Stimulated activated CD8-positive, alpha-beta memory T cell treated with anti-CD3 and anti-CD28 coated beads, Interleukin-4, amount 100 ng/mL, for 1 hour (primary cell): Measurements from ENCODE around the gene DAND5.
"Not testable (repeated sequence)": the region's sequence is repeated elsewhere in the genome, so short reads cannot be mapped to it uniquely, and the experiment has no call there.

Experiments
- DNase-seq, 2 donors: peaks; one replicate each; pipeline ENCODE4 v3.0.0-alpha.2; 2020; ENCODE audit warnings: low read depth in 2 of 2, low spot score in 1 of 2

DAND5 gene

DNA sequence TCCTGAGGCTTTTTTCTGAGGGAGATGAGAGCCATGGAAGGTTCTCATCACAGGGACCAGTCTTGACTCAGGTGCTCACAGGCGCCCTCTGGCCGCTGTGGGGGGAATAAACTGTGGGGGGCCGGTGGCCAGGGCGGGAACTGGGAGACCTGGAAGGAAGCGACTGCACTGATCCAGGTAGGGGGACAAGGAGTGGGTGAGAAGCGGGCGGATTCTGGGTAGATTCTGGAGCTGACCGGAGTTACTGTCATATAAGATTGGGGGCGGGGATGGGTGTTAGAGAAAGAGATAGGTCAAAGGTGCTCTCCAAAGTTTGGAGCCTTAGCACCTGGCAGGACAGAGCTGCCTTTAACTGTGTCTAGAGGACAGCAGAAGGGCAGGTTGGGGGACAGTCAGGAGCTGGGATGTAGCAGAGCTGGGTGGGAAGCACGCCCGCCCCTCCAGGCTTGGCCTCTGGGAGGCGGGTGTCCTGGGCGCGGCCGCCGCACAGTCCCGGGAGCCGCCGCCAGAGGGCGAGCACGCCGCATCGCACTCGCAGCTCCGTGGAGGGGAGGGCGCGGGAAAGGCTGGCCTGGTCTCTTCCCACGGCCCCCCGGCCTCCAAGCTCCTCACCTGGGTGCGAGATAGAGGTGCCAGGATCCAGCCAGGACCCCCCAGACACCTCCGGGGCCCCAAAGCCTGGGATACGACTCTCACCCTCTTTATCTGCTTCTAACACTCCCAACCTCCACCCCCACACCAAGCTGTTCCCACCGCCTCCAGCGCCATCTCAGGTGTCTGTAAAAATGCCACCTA lies 4.2 kb upstream of the DAND5 start:
- peak; percentile 54 to 59 for DNase-seq

DNA sequence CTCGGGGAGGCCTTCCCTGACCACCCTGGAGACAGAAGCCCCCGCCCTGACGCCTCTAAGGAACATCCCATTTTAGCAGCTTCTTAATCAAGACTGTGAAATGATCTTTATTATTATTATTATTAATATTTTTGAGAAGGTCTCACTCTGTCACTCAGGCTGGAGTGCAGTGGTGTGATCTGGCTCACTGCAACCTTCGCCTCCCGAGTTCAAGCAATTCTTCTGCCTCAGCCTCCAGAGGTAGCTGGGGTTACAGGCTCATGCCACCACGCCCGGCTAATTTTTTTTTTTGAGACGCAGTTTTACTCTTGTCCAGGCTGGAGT lies 3.6 kb upstream of the DAND5 start:
- no peak for DNase-seq

DNA sequence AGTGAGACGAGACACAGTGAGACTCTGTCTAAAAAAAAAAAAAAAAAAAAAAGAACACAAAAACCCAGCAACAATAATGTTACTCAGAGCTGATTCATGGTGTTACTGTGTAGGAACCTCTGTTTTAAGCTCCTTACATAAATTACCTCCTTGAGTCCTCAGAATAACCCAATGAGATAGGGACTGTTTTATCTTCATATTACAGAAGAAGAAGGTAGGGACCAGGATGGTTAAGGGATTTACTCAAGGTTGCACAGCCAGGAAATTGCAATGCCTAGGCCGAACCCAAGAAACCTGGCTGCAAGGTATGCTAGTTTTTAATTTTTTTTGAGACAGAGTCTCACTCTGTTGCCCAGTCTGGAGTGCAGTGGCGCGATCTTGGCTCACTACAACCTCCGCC lies 1.5 kb upstream of the DAND5 start:
- DNase-seq, result no peak

DNA sequence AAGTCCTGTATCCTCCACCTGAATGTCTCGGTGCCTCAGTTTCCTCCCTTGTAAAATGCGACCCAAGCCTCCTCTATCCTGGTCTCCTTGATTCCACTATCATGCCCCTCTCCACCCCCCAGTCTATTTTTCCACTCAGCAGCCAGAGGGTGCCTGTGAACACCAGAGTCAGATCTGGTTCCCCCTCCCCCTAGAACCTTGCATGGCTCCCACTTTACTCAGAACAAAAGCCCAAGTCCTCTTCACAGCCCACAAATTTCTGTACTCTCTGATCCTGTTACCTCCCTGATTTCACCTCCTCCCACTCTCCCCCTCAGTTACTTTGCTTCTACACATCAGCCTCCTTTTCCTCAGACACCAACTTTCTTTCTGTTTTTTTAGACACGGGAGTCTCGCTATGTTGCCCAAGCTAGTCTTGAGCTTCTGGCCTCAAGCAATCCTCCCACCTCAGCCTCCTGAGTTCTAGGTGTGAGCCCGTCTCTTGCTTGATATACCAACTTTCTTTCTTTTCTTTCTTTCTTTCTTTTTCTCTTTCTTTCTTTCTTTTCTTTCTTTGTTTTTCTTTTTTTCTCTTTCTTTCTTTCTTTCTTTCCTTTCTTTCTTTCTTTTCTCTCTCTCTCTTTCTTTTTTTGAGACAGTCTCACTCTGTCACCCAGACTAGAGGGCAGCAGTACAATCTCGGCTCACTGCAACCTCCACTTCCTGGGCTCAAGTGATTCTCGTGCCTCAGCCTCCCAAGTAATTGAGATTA lies 869 bp downstream of the DAND5 start:
- DNase-seq, result no peak

DNA sequence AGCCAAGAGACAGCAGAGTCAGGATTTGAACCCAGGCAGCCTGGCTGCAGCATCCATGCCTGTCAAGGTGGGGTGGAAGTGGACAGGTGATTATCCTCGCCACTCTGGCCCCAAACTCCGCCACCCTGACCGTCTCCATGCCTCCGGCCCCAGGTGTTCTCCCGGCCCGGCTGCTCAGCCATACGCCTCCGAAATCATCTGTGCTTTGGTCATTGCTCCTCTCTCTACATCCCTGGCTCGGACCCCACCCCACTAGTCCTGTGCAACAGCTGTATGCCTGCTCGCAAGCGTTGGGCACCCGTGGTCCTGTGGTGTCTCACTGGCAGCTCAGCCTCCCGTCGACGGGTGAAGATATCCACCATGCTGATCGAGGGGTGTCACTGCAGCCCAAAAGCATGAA lies 3.9 kb downstream of the DAND5 start:
- no peak for DNase-seq

DNA sequence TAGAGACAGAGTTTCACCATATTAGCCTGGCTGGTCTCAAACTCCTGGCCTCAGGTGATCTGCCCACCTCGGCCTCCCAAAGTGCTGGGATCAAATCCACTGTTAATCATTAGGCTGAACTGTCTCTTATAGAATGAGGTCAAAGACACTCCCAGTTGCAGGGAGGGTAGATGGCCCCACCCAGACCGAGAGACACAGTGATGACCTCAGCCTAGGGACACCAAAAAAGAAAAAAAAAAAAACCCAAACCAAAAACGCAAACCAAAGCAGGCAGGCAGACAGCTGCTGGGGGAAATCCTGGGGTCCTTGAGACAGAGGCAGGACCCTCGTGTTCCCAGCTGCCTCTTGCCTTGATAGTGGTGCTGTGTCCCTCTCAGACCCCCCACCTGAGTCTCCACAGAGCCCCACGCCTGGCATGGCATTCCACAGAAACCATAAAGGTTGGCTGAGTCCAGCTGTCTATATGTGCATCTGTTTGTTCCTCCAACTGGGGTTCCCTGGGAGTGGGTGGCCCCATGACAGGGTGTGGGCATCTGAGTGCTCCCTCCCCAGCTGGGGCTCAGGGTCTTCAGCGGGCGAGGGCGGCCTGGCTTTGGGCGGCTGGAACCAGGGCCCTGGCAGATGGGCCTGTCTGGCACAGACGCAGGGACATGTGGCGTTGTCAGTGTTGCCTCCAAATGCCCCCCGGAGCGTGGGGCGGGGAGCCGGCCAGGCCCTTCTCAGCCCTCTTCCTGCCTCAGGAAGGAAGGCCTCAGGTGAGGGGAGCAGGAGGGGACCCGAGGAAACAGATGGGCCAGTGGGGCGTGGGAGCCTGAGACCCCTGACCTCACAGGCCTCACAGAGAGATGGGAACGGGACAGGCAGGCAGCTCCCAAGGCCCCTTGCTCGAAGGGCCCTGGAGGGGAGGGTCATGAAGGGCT lies 5.2 kb downstream of the DAND5 start:
- DNase-seq, result no peak

DNA sequence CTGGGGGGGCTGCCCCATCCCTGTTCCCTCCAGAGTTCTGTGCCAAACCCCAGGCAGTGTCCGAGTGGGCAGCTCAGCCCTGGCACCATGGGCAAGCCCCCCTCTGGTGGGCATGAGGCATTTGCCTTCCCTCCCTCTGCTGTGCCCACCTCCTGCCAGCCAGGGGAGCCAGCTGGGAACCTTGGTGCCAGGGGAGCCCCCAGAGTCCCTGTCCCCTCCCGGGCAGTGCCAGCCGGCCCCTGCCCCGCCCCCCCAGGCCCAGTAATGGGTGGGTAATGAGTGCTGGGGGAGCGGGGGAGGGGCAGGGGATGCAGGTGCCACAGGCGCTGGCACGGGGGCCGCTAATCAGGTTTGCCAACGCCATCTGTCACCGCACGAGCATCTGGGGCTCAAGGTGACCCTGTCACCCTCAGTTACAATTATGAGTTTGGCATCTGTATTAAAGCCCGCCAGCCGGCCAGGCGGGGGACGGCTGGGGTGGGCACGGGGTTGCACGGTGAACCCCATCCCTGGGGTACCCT lies 5.9 kb downstream of the DAND5 start:
- no peak for DNase-seq

DNA sequence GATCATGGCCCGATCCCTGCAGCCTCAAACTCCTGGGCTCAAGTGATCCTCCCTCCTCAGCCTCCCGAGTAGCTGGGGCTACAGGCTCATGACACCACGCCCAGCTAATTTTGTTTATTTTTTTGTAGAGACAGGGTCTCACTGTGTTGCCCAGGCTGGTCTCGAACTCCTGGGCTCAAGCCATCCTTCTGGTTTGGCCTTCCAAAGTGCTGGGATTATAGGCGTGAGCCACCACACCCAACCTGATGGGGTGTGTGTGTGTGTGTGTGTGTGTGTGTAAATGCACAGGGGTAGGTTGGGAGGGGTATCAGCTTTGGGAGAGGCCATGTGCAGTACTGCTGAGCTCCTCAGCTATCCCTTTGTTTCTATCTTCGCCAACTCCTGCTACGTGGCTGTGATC lies 6.7 kb downstream of the DAND5 start:
- not testable (repeated sequence) for DNase-seq

DNA sequence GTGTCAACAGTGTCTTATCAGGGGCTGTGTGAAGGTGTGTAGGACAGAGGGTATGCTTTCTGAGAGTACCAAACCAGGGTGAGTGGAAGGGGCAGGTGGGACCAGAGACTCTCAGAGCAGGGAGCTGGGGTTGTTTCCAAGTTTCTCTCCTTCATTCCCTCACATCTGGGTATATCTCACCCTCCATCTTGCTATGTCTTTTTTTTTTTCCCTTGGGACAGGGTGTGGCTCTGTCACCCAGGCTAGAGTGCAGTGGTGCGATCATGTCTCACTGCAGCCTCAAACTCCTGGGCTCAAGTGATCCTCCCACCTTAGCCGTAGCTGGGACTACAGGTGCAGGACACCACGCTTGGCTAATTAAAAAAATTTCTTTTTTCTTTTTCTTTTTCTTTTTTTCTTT lies 10.6 kb downstream of the DAND5 start:
- no peak for DNase-seq

DNA sequence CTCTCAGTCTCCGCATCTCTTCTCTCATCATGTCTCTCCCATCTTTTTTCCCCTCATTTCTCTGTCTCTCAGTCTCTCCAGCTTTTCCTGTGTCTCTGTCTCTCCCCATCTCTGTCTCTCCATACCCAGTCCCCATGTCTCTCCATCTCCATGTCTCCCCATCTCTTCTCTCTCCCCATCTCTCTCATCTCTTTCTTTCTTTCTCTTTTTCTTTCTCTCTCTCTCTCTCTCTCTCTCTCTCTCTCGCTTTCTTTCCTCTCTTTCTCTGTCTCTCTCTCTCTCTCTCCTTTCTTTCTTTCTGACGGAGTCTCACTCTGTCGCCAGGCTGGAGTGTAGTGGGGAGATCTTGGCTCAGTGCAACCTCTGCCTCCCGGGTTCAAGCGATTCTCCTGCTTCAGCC lies 13.3 kb downstream of the DAND5 start:
- no peak for DNase-seq

DNA sequence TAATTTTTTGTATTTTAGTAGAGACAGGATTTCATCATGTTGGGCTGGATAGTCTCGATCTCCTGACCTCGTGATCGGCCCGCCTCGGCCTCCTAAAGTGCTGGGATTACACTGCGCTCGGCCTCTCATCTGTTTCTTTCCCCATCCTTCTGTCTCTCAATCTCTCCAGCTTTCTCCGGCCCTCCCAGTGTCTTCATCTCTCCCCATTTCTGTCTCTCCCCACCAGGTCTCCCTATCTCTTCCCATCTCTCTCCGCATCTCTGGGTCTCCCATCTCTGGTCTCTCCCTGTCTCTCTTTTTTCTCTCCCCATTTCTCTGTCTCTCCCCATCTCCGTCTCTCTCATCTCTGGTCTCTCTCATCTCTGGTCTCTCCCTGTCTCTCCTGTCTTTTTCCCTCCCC lies 13.7 kb downstream of the DAND5 start:
- DNase-seq, result no peak

DNA sequence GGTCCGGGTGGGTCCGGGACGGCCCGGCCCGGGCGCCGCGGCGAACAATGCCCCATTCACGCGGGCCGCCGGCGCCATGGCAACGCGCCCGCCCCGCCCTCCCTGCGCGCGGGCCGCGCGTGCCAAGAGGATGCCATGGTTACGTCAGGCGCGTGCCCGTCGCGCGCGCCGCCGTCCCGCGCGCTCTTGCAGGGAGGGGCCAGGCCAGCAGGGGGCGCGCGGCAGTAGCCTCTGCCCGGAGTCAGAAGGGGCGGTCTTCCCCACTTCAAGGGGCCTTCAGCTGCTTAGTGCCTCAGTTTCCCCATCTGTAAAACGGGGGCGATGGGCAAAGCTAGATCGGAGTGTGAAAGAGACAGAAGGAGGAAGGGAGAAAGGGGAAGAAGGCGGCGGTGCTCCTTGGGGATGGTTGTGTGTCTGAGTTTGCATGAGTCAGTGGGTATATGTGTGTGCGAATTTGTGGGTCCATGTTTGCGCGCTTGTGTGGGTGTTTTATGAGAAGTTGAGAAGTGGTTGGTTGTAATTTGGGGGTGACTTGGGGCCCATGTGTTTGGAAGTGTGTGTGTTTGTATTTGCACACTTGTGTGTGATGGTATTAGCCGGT lies 14.3 kb downstream of the DAND5 start:
- DNase-seq, result peak; percentile 54 to 65

DNA sequence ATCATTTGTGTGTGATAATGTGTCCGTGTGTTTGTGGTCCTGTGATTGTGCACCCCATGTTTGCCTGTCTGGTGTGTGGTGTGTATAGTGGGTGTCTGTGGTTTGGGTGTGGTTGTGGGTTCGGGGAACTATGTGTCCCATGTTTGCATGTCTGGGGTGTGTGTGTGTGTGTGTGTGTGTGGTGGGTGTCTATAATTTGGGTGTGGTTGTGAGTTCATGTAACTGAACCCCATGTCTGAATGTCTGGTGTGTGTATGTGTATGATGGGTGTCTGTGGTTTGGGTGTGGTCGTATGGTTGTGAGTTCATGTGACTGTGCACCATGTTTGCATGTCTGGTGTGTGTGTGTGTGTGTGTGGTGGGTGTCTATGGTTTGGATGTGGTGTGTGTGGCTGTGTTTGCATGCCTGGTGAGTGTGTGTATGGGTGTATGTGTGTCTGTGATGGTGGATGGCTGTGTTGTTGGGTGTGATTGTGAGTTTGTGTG lies 14.8 kb downstream of the DAND5 start:
- no peak for DNase-seq

DNA sequence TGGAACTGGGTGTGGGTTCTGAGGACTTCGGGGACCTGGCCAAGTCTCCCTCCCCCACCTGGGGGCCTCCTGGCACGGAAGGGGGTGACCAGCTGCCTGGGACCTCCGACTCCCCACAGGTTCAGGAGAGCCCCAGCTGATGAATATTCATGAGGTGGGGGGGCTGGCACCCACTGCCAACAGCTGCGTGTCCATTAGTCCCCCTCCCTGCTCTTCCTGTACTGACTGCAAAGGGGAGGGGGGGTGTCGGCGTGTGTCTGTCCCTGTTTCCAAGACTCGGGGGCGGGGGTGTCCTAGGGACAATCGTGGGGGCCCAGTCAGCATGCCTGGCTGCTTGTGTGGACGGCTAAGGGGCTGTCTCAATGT lies 15.3 kb downstream of the DAND5 start:
- DNase-seq, result no peak

DNA sequence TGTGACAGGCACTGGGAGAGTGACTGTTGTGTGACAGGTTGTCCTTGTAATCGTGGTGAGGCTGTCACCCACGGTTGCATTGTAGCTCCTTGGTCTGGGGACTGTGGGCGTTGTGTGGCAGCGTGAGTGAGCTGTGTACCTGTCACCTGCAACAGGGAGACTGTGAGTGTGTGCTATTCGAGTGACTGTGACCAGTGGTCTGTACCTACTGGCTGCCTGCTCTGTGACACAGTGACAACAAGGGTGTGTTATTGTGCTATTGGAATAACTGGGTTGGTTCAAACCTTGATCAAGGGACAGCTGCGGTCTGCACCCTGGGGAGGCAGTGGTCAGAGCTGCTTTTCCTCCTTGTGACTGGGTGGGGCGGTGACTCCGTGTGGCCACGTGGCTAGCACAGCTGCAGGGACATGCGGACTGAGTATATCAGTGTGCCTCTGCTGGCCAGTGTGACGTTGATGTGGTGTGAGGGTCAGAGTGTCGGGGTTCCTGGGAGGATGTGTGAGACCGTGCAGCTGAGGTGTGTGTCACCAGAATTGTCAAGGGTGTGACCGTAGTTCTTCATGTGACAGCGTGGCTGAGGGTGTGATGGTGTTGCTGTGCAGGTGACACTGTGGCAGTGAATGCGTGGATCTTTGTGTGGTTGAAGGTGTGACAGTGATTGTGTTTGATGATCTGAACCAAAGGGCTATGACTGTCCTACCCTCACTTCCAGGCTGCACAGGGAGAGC lies 15.8 kb downstream of the DAND5 start:
- peak in 1 of 2 donors; percentile 19 for DNase-seq

DNA sequence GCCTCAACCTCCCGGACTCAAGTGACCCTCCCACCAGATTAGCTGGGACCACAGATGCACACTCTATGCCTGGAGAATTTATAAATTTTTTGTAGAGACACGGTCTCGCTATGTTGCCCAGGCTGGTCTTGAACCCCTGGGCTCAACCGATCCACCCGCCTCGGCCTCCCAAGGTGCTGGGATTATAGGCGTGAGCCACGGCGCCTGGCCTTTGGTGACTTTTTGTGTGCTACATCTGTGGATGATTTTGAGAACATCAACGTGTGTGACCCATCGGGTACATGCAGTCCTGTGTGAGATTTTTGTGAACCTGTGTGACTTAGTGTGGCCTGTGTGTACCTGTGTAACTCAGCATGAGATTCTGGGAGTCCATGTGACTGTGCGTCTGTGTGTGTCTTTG lies 17.4 kb downstream of the DAND5 start:
- no peak for DNase-seq

DNA sequence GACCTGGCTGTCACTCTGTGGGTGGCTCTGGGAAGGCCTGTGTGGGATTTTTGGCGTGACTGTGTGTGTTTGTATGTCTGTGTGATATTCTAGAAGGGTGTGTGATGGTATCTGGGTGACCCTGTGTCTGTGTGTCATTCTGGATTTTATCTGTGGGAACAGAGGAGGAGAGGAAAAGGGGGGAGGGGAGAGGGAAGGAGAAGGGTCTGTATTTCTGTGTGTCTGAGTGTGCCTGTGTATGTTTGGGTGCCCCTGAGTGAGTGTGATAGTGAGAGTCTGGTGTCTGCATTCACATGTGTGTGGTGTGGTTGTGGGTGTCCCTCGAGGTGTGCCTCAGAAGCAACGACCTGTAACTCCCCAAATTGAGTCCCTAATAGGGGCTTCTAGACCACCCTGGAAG lies 17.8 kb downstream of the DAND5 start:
- DNase-seq, result no peak

DNA sequence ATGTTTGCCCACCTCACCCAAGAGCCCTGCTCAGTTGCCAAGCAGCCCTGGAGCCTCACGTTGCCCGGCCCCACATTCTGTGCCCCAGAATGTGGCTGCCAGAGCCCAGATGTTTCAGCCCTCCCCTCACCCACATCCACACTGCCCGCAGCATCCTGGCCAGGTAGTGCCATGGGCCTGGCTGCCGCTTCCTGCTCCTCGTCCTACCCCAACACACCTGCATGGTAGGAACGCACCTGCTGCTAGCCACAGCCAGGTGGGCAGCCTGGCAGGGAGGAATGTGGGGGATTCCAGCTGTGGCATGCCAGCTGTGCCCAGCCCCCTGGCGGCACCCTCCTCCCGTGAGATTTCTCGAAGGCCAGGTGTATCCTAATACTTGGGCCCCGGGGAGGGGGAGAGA lies 18.4 kb downstream of the DAND5 start:
- DNase-seq, result no peak

DNA sequence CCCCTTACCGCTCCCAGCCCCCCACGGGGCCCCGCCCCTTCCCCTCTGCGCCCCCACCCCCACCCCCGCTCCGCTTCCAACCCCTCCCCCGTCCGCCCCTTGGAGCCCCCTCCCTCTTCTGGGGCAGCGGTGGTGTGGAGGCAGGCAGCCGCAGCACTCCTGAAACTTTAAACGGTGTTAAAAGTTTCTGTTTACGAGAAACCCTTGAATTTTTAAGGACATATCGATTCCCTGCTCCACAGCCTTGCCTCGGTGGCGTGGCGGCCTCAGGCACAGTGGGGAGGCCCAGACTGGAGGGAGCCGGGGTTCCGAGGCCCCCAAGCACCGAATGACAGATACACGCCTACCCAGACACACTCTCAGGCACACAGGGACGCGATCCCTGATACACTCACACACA lies 21.1 kb downstream of the DAND5 start:
- no peak for DNase-seq

DNA sequence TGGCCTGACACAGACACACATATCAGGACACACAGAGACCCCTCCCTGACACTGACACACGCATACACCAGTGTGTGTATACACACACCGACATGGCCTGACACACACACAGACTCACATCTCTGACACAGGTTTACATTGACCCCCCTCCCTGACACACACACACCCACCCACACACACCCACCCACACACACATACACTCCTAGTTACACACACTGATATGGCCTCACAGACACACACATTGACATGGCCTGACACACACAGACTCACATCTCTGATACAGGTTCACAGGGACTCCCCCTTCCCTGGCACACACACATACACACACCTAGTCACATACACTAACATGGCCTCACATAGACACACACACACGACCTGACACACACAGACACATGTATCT lies 21.5 kb downstream of the DAND5 start:
- DNase-seq, result no peak
